Measurements from ENCODE around the gene KNDC1.

DNA sequence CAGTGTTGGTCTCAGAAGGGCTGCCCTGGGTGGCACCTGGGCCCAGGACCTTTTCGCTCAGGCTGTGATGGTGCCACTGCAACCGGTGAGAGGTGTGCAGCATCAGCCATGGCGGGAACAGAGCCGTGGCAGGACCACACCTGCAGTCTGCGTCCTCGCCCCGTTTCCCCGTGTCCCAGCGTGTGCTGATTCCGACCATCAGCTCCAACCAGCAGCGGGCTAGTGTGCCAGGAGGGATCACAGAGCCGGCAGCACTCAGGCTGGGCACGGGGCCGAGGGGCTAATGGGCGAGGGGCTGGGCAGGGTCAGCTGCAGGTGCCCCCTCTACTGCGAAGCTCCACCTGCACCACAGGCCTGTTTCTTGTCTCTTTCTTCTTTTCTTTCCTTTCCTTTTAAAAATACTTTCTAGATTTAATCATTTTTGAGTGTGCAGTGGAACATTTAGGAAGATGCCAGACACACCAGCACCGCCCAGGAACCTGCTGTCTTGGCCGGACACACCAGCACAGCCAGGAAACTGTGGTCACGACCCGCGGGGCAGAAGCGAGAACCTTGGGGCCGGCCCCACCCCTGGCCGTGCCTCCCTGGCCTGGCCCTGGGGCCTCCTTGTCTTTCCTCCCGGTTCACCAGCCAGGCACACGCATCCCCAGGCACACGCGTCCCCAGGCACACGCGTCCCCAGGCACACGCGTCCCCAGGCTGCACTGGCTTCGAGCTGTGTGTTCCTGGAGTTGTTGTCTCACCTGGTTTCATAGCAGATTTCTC is 37.7 kb upstream of the KNDC1 start:
- TF ChIP-seq, protein P1, sequence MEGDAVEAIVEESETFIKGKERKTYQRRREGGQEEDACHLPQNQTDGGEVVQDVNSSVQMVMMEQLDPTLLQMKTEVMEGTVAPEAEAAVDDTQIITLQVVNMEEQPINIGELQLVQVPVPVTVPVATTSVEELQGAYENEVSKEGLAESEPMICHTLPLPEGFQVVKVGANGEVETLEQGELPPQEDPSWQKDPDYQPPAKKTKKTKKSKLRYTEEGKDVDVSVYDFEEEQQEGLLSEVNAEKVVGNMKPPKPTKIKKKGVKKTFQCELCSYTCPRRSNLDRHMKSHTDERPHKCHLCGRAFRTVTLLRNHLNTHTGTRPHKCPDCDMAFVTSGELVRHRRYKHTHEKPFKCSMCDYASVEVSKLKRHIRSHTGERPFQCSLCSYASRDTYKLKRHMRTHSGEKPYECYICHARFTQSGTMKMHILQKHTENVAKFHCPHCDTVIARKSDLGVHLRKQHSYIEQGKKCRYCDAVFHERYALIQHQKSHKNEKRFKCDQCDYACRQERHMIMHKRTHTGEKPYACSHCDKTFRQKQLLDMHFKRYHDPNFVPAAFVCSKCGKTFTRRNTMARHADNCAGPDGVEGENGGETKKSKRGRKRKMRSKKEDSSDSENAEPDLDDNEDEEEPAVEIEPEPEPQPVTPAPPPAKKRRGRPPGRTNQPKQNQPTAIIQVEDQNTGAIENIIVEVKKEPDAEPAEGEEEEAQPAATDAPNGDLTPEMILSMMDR (IDR thresholded peaks at IDR 0.05): no peak
- TF ChIP-seq POLR2A (IDR thresholded peaks at IDR 0.05): no peak

All from Peyer's patch (tissue), 4 donors.